Stimulated activated CD4-positive, alpha-beta T cell treated with anti-CD3 and anti-CD28 coated beads, Interleukin-2, amount 100 ng/mL, for 4 hours (primary cell): ENCODE measurements around the gene GRIK5.
A peak's percentile ranks its signal among the peaks of the same experiment; 100 is the strongest.

Experiments
- DNase-seq: peaks from one replicate; pipeline ENCODE4 v3.0.0-alpha.2; 2020; ENCODE audit warnings: low read depth

Gene GRIK5

GRCh38 chr19:42076380-42076944 lies 6.5 kb upstream of the GRIK5 start:
- peak; percentile 19 for DNase-seq

GRCh38 chr19:42075616-42076379 lies 5.8 kb upstream of the GRIK5 start, which contains the start of gene ZNF574:
Gene ZNF574, plus strand, starts transcription at chr19:42076166. Its CDS starts 2,441 bp downstream, at chr19:42078607.
- peak; percentile 98 for DNase-seq

DNA sequence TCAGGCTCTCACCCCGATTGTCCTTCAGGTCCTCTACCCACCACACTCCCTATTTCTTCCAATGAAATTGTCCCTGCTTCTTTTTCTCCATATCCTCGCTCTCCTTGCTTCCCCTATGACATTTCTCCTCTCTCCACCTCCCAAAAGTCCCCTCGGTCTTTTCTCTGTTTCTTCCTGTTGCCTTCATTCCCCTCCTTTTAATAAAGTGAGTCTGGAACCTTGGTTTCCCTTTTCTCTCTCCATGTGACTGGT lies 5.3 kb upstream of the GRIK5 start:
- DNase-seq = no peak

DNA sequence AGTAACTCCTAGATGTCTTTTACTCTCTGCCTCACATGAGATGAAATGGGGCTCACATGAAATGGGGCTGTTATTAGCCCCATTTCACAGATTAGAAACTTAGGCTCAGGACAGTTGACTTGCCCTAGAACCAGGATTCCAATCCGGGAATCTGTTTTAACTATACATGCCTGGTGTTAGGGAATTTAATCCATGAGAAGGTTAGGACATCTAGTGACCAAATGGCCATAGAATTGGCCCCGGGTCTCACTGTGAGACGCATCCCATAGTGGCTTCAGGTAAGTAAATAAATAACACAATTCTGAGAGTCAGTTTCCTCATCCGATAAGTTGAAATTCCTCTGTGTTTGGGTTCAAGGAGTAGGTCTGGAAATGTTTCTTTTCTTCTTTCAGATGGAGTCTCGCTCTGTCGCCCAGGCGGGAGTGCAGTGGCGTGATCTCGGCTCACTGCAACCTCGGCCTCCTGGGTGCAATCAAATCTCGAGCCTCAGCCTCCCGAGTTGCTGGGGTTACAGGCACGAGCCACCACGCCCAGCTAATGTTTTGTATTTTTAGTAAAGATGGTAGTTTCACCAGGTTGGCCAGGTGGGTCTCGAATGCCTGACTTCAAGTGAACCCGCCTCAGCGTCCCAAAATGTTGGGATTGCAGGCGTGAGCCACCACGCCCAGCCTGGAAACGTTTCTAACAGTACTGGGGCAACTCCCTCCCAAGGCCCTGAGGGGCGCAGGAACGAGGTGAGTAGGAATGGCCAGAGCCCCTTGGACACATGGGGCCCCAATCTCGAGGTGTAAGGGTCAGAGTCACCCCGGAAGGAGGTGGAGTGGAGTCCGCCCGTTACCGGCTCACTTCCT lies 4.7 kb upstream of the GRIK5 start:
- DNase-seq = no peak

- no peak for DNase-seq
These were observed 1.2 kb upstream of the GRIK5 start for GRCh38 chr19:42071247-42071646.

DNA sequence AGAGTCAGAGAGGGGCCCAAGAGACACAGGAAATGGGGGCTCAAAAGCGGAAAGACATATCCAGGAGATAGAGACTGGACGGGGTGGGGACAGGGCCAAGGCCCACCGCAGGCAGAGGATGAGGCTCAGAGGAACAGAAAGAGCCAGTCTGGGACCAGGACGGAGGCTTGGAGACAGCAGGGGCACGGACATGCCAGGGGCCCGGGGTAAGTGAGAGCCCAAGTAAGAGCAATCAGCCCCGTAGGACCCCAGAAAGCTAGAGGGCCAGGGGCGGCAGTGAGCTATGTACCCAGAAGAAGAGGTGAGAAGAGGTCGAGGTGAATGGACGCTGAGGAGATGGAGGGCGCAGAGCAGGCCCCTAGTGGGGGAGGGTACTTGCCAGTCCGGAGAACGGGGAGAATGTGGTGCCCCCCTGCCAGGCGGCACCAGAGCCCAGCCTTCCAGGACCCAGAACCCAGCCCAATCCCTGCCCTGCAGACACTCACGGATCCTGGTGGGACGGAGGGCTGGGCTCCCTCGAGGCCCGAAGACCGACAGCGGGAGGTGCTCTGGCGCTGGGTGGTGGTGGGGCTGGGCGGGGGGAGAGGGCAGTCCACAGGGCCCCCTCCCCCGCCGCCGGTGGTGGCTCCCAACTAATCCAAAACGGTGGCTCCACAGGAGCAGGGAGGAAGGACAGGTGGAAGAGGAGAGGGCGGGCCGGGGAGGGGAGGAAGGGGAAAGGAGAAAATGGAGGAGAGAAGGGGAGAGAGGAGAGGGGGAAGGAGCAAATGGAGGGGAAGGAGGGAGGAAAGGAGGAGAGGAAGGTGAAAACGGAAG lies 1.0 kb downstream of the GRIK5 start:
- DNase-seq = no peak

DNA sequence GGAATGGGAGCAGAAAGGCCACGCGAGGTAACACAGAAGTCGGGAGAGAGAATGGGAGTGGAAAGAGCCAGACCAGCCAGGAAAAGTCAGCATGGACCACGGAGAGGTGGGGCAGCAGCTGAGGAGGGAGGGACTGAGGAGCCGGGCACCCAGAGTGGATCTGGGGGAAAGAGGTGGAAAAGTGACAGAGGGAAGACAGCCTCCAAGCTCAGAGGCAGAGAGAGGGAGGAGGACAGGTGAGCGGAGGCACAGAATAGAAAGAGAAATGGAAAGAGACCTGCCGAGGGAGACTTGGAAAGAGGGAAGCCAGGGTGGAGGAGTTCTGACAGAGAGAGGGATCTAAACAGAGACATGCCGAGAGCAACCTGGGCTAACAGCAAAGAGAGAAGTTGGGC lies 1.6 kb downstream of the GRIK5 start:
- DNase-seq = no peak

GRCh38 chr19:42067315-42067888 lies 2.6 kb downstream of the GRIK5 start:
- DNase-seq = no peak

DNA sequence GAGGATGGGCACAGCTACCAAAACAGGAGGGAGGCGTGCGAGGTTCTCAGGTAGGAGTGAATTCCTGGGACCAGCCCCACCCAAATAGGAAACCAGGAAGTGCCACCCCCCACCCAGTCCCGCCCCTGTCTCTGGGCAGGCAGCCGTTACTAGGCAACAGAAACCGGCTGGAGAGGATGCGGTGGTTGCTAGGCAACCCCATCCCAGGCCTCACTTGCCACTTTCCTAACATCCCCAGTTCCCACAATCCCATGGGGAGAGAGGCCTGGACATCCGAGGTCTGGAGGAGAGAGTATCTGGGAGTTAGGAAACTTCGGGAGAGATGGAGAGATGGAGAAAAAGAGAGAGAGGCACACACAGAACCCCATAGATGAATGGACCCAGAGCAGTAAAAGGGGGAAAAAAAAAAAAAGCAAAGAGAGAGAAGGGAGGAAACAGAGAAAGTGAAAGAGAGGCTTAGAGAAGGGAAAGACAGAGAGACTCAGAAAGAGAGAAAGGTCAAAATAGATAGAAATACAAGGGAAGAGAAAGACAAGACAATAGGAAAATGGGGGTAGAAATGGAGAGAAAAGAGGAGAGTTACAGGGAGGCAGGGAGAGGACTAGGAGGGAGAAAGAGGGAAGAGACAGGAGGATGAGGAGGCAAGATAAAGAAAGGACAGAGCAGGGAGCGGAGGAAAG lies 3.8 kb downstream of the GRIK5 start:
- no peak for DNase-seq

DNA sequence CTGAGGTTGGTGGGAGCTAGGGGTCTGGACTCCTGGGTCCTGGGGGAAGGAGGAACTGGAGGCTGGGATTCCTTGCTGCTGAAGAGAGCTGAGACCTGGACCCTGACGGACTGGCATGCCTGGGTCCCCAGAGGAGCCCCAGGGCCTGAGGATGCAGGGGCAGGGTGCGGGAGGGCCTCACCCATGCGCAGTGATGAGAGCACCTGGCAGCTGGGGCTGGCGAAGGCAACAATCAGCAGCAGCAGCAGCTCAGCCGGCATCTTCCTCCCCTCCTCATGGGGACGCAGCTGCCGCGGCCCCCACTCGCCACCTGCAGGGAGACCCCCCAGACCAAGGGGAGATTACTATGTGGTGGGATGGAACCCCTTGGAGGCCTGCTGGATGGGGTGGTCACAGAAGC lies 4.5 kb downstream of the GRIK5 start:
- no peak for DNase-seq

GRCh38 chr19:42065051-42065450 lies 5.0 kb downstream of the GRIK5 start:
- no peak for DNase-seq

GRCh38 chr19:42064432-42064831 lies 5.6 kb downstream of the GRIK5 start:
- no peak for DNase-seq

GRCh38 chr19:42062381-42062780 lies 7.6 kb downstream of the GRIK5 start:
- DNase-seq = no peak

- no peak for DNase-seq
These were observed 9.9 kb downstream of the GRIK5 start for GRCh38 chr19:42060117-42060516.

DNA sequence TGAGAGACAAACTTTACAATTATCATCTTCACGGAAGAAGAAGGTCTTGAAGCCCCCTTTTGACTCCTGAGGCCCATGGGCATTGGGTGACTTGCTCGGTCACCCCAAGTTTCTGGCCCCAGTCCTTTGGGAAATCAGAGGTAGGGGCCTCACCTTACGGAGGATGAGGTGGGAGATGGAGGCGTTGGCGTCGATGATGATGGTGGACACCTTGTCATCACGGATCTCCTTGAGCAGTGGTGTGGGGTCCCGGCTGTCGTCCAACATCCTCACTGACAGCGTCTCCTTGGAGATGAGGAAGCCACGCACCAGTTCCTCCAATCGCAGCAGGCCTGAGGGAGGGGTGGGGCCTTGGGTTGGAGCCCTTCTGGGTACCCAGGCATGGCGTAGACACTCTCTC lies 10.8 kb downstream of the GRIK5 start:
- no peak for DNase-seq

DNA sequence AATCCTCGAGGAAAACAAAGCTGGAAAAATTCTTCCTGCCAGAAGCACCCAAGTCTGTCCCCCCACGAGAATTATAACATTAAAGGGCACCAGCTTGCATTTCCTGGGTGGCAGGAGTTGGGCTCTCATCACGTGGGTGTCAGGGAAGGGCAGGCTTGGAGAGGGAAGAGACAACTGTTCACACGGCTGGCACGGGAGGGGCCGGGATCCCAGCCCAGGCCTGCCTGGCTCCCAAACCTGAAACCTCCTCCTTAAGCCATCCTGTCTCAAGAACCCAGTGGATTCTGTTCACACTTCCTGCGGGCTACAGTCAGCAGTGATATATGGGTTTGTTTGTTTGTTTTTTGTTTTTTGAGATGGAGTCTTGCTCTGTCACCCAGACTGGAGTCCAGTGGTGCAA lies 12.2 kb downstream of the GRIK5 start:
- no peak for DNase-seq

DNA sequence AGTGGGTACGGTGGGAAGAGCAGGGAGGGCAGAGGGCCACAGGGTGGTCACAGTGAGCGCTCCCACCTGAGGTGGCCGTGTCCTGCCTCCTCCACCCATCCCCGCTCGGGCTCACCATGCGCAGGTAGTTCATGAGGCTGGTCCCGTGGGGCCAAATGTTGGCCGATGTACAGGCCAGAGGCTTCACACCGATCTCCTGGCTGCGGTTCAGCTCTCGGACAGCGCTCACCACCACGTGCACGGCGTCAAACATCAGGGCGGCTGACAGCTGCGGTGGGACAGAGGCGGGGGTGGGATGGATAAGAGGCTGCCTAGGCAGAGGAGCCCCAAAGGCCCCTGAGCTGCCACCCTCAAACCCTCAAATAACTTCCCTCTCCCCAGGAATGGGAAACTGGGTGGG lies 15.8 kb downstream of the GRIK5 start:
- DNase-seq = no peak

DNA sequence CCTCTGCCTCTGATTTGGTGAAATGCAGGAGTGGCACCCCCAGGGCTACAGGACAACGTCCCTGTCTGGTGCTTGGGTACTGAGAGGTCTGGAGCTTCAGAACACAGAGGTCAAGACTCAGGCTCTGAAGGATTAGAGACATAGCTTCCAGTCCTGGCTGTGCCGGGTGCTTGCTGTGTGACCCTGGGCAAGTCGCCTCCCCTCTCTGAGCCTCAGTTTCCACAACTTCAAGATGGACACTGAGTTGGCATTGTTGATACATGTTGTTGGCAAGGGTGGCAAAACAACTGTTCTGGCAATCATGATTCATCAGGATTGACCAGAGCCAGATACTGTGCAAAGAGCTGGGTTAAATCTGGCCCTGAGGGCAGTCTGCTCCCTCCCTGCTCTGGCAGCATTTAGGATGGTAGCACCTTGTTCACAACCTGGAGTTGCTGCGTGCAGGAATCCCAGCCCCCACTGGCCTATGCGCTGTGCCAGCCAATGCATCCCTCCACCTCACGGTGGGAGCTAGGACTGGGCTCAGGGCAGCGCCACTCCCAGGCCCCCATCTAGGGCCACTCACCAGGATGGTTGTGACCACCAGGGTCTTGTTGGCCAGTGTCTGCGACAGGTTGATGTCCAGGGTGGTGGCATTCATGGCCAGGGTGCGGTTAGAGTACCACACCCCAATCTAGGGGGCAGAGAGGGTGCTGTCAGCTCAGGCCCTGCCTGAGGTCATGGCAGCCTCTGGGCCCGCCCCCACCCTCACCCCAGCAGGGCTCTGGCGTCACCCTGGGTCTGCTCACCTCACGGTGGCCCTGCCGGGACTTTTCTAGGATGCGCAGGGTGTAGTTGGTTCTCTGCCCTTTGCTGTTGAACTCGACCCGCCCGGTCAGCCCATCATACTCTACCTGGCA lies 16.7 kb downstream of the GRIK5 start:
- DNase-seq = no peak

DNA sequence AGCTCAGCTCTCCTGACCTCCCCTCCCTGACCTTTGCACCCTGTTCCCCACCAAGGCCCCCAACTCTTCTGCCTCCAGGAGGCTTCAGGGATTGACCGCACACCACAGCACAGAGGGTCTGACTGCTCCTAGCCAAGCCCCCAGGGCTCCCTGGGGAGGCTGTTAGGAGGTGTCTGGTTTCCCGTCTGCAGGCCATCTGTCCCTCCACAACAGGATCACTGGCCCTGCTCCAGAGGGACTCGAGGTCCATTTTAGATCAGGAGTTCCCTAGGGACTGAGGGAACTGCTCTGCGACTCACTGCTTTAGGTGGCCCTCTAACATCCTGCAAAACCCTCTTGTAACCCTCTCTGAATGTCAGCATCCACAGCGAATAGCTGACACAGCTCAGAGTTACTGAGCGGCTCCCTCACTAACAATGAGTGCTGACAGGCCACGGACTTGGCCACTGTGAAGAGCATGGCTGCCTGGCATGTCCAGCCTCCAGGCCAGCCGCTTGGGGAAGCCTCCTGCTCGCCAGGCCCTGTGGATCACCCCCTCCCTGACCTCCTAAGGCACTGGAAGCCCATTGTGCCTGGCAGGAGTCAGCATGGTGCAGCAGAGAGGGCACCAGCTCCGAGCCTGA lies 17.7 kb downstream of the GRIK5 start:
- no peak for DNase-seq
